SK-N-SH treated with all-trans-retinoic acid at 6 μM for 48 hours (cell line): ENCODE results near the gene ARL8A.

Source experiments
- ATAC-seq: fragments of 200-7000 bp; cut with Tn5 transposase; 3 replicates; pipeline ENCODE4 v1.9.1; 2020; ENCODE audit warnings: mild to moderate bottlenecking, moderate library complexity
- ARNTL ChIP-seq: fragments of 450-650 bp; formaldehyde crosslinking; IDR thresholded peaks from 2 replicates; pipeline ENCODE4 v1.5.0; 2020; ENCODE audit warnings: low read depth, mild to moderate bottlenecking, moderate library complexity, borderline replicate concordance
- BACH2 ChIP-seq: fragments of 250-450 bp; sonication (Bioruptor Pico); IDR thresholded peaks from 2 replicates; pipeline ENCODE4 v1.9.0; 2021; ENCODE audit warnings: mild to moderate bottlenecking, borderline replicate concordance
- CREB5 ChIP-seq: fragments of 250-450 bp; sonication (Bioruptor Pico); IDR thresholded peaks from 2 replicates; pipeline ENCODE4 v1.5.1; 2020; ENCODE audit warnings: low read depth, mild to moderate bottlenecking, moderate library complexity
- CSDC2 ChIP-seq: fragments of 250-450 bp; sonication (Bioruptor Pico); IDR thresholded peaks from 2 replicates; pipeline ENCODE4 v1.5.0; 2020; ENCODE audit warnings: mild to moderate bottlenecking, moderate library complexity
- CSRNP3 ChIP-seq: fragments of 250-450 bp; sonication (Bioruptor Pico); IDR thresholded peaks from 2 replicates; pipeline ENCODE4 v1.5.1; 2021; ENCODE audit warnings: mild to moderate bottlenecking, moderate library complexity
- ESRRG ChIP-seq: fragments of 250-450 bp; sonication (Bioruptor Pico); IDR thresholded peaks from 2 replicates; pipeline ENCODE4 v1.6.1; 2021; ENCODE audit warnings: mild to moderate bottlenecking
- GLIS3 ChIP-seq: fragments of 250-450 bp; sonication (Bioruptor Pico); IDR thresholded peaks from 2 replicates; pipeline ENCODE4 v1.5.0; 2020; ENCODE audit warnings: mild to moderate bottlenecking, moderate library complexity
- ISL1 ChIP-seq: fragments of 250-450 bp; sonication (Bioruptor Pico); IDR thresholded peaks from 2 replicates; pipeline ENCODE4 v2.1.2; 2022; ENCODE audit warnings: mild to moderate bottlenecking, moderate library complexity
- OSR1 ChIP-seq: fragments of 250-450 bp; sonication (Bioruptor Pico); IDR thresholded peaks from 2 replicates; pipeline ENCODE4 v1.8.0; 2022; ENCODE audit warnings: moderate library complexity, mild to moderate bottlenecking, inconsistent platforms
- PATZ1 ChIP-seq: fragments of 250-450 bp; sonication (Bioruptor Pico); IDR thresholded peaks from 2 replicates; pipeline ENCODE4 v1.8.0; 2020; ENCODE audit warnings: mild to moderate bottlenecking, moderate library complexity, borderline replicate concordance
- SNAI2 ChIP-seq: fragments of 250-450 bp; sonication (Bioruptor Pico); IDR thresholded peaks from 2 replicates; pipeline ENCODE4 v1.5.0; 2020; ENCODE audit warnings: mild to moderate bottlenecking, moderate library complexity
- TCF4 ChIP-seq: fragments of 250-450 bp; sonication (Bioruptor Pico); IDR thresholded peaks from 2 replicates; pipeline ENCODE4 v1.8.0; 2021; ENCODE audit warnings: mild to moderate bottlenecking, moderate library complexity, borderline replicate concordance
- TOX ChIP-seq: fragments of 250-450 bp; sonication (Bioruptor Pico); IDR thresholded peaks from 2 replicates; pipeline ENCODE4 v1.8.0; 2021; ENCODE audit warnings: mild to moderate bottlenecking, moderate library complexity, borderline replicate concordance
- TSHZ2 ChIP-seq: fragments of 250-450 bp; sonication (Bioruptor Pico); IDR thresholded peaks from 2 replicates; pipeline ENCODE4 v1.5.0; 2020; ENCODE audit warnings: mild to moderate bottlenecking, moderate library complexity
- ZC3H10 ChIP-seq: fragments of 250-450 bp; sonication (Bioruptor Pico); IDR thresholded peaks from 2 replicates; pipeline ENCODE4 v1.5.1; 2021; ENCODE audit warnings: mild to moderate bottlenecking, moderate library complexity
- ZFP3 ChIP-seq: fragments of 250-450 bp; sonication (Bioruptor Pico); IDR thresholded peaks from 2 replicates; pipeline ENCODE4 v1.5.0; 2020; ENCODE audit warnings: mild to moderate bottlenecking, moderate library complexity
- ZFP30 ChIP-seq: fragments of 450-650 bp; formaldehyde crosslinking; IDR thresholded peaks from 2 replicates; pipeline ENCODE4 v1.5.0; 2022; ENCODE audit warnings: mild to moderate bottlenecking, moderate library complexity
- ZNF565 ChIP-seq: fragments of 450-650 bp; formaldehyde crosslinking; conservative IDR thresholded peaks from 2 replicates; pipeline ENCODE4 v1.5.0; 2020; ENCODE audit warnings: low read depth, mild to moderate bottlenecking, moderate library complexity
- ZNF70 ChIP-seq: fragments of 450-650 bp; formaldehyde crosslinking; IDR thresholded peaks from 2 replicates; pipeline ENCODE4 v1.5.0; 2020; ENCODE audit warnings: mild to moderate bottlenecking, moderate library complexity
- ZNF8 ChIP-seq: fragments of 450-650 bp; formaldehyde crosslinking; IDR thresholded peaks from 2 replicates; pipeline ENCODE4 v1.5.0; 2020; ENCODE audit warnings: mild to moderate bottlenecking, moderate library complexity

ARL8A gene

GRCh38 chr1:202123336-202123813 is 21.2 kb downstream of the ARL8A start:
- no peak for ATAC-seq
- TF ChIP-seq SNAI2 (CRISPR knock-in tag) (no peak), BACH2 (CRISPR knock-in tag) (no peak), ARNTL (CRISPR knock-in tag) (no peak), ZFP30 (CRISPR knock-in tag) (no peak), TSHZ2 (no peak), GLIS3 (CRISPR knock-in tag) (no peak), ZNF565 (no peak), OSR1 (CRISPR knock-in tag) (no peak), CREB5 (CRISPR knock-in tag) (no peak)

GRCh38 chr1:202122639-202123335 is 21.8 kb downstream of the ARL8A start, which contains the start of gene GPR37L1:
Gene GPR37L1, plus strand, starts transcription at chr1:202122917. Its CDS starts 47 bp downstream, at chr1:202122964.
- no peak for TF ChIP-seq OSR1 (CRISPR knock-in tag)
- no peak for TF ChIP-seq TSHZ2
- no peak for TF ChIP-seq ZFP30 (CRISPR knock-in tag)
- no peak for TF ChIP-seq TOX (CRISPR knock-in tag)
- no peak for TF ChIP-seq ESRRG (CRISPR knock-in tag)
- TF ChIP-seq ARNTL (CRISPR knock-in tag), result no peak
- no peak for TF ChIP-seq ZFP3
- no peak; the same call in 1 of the 2 replicates for TF ChIP-seq ZNF70 (CRISPR knock-in tag)
- no peak for TF ChIP-seq ISL1 (CRISPR knock-in tag)
- TF ChIP-seq ZNF8 (CRISPR knock-in tag), result no peak
- TF ChIP-seq TCF4 (CRISPR knock-in tag), result no peak; the same call in 1 of the 2 replicates
- no peak for TF ChIP-seq CREB5 (CRISPR knock-in tag)
- TF ChIP-seq BACH2 (CRISPR knock-in tag), result no peak
- no peak for TF ChIP-seq PATZ1 (CRISPR knock-in tag)
- TF ChIP-seq CSRNP3, result no peak
- no peak for TF ChIP-seq GLIS3 (CRISPR knock-in tag)
- no peak for TF ChIP-seq ZNF565
- no peak for TF ChIP-seq CSDC2 (CRISPR knock-in tag)
- TF ChIP-seq ZC3H10 (CRISPR knock-in tag), result no peak
- TF ChIP-seq SNAI2 (CRISPR knock-in tag), result no peak
- TF ChIP-seq, all 23 proteins: peak for 0
- peak; percentile 88 for ATAC-seq
